ENCODE results near the gene ZNF17.
"Not testable (repeated sequence)": the region's sequence is repeated elsewhere in the genome, so short reads cannot be mapped to it uniquely, and the experiment has no call there.

The ZNF17 gene

DNA sequence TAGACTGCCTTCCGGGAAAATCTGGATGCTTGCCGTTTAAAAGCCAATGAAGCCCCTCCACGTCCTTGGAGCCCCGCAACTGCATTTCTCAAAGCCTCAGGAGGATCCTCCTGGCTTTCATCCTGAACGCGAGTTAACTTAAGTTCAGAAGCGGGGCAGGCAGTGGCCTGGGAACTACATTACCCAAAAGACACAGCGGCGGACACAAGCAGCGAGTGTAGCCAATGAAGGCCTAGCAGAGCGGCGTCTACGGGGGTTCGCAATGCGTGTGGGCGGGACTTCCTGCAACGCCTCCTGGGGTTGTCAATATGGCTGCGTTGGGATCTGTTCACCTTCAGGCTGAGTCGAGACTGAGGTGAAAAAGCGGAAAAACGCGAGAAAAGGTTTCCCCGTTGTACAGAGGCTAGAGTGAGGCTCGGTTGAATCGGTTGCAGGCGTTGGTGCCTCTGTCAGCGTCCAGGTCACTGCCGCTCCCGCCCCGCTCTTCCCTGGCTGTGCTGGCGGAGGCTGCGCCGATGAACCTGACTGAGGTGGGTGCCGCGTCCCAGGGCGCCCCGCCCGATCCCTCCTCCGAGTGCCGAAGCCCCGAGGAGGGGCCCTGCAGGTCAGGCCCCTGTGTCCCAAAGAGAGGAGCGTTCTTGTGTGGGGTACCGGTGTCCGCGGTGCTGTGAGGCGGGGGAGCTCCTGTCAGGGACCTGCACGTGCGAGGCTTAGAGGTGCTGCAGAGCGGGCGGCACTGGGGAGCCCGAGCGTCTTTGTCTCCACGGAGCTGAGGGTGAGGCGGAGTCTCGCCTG is at the start of gene ZNF17:
Gene ZNF17 (plus strand): TSS at position 285 of the 795 bp plus-strand sequence. CDS start 2,455 bp downstream, outside the sequence.
- DNase-seq: peak; percentile 95

DNA sequence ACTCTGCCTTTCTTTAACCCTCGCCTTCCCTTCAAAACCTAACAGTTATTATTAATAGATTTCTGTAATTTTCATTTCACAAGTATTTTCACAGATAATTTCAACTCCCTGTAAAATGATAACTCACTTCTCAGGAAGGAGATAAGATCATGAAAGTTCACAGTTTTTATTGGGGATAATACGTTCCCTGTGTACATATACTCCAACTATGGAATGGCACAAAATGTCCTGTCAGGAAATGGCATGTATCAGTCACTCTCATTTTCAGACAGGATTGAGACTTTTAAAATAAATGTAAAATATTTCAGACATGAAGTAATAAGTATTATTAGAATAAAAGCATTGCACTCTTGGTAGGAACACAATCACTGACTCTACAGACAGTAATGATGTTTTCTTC is 48.5 kb upstream of the ZNF17 start:
- no peak for DNase-seq

- DNase-seq: peak; percentile 96
Measured at GRCh38 chr19:57362997-57363687, 47.8 kb upstream of the ZNF17 start, which contains the start of the genes TRAPPC2B and ZNF547. Gene TRAPPC2B, plus strand, starts transcription at chr19:57363551. Its CDS starts 1,283 bp downstream, at chr19:57364834. Gene ZNF547, plus strand, starts transcription at chr19:57363551. Its CDS starts 5,005 bp downstream, at chr19:57368556.

DNA sequence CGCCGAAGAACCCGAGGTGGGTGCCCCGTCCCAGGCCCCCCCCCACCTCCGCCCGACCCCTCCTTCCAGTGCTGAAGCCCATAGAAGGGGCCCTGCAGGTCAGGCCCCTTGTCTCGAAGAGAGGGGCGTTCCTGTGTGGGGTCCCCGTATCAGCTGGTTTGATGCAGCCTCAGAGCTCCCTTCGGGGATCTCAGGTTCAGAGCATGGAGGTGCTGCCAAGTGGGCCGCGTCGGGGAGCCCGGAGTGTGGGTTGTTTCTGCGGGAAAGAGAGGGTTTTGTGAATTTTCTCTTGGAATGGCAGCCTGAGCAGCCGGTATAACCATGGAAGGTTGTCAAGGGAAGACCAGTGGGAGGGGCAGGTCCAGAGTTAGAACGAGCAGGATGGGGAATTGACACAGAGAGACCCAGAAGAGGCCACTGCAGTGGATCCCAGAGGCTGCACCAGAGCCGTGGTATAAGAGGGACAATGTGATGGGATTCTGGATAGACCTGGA is 47.2 kb upstream of the ZNF17 start:
- no peak for DNase-seq

GRCh38 chr19:57366776-57367175 is 44.2 kb upstream of the ZNF17 start:
- no peak for DNase-seq

GRCh38 chr19:57374179-57374578 is 36.8 kb upstream of the ZNF17 start:
- DNase-seq: no peak

DNA sequence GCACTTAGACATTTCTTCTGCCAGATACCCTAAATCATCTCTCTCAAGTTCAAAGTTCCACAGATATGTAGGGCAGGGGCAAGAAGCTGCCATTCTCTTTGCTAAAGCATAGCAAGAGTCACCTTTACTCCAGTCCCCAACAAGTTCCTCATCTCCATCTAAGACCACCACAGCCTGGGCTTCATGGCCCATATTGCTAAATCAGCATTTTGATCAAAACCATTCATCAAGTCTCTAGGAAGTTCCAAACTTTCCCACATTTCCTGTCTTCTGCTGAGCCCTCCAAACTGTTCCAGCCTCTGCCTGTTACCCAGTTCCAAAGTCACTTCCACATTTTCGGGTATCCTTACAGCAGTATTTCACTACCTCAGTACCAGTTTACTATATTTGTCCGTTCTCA is 36.3 kb upstream of the ZNF17 start:
- DNase-seq: not testable (repeated sequence)

DNA sequence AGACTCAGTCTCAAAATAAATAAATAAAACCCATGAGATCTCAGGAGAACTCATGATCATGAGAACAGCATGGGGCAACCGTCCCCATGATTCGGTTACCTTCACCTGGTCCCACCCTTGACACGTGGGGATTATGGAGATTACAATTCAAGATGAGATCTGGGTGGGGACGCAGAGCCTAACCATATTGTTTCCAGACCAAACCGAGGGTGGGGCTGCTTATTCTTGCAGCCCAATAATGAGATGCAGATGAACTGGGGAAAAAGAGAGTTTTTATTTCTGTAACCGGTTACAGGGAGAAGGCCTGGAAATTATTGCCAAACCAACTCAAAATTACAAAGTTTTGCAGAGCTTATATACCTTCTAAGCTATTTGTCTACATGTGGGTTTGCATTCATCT is 34.8 kb upstream of the ZNF17 start:
- DNase-seq: no peak

GRCh38 chr19:57377498-57378146 is 33.3 kb upstream of the ZNF17 start:
- DNase-seq: no peak

DNA sequence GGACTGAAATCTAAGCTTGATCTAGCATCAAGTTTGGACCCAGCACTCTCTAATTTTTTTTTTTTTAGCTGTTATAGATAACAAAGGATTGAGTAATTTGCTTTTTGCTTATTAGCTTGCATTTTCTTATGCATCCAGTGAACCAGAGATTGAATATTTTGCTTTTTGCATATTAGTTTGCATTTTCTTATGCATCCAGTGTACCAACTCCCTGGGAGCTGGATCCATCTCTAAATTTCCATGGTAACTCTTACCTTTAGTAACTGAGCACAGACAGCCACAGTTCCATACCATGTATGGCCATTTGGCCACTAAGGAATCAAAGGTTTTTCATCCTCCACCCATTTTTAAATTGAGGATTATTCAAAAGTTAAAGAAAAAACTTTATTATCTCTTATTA is 30.0 kb upstream of the ZNF17 start:
- DNase-seq: no peak

- DNase-seq: no peak
Measured at GRCh38 chr19:57382806-57383488, 28.0 kb upstream of the ZNF17 start.

- DNase-seq: no peak
Measured at GRCh38 chr19:57389194-57389729, 21.7 kb upstream of the ZNF17 start.

DNA sequence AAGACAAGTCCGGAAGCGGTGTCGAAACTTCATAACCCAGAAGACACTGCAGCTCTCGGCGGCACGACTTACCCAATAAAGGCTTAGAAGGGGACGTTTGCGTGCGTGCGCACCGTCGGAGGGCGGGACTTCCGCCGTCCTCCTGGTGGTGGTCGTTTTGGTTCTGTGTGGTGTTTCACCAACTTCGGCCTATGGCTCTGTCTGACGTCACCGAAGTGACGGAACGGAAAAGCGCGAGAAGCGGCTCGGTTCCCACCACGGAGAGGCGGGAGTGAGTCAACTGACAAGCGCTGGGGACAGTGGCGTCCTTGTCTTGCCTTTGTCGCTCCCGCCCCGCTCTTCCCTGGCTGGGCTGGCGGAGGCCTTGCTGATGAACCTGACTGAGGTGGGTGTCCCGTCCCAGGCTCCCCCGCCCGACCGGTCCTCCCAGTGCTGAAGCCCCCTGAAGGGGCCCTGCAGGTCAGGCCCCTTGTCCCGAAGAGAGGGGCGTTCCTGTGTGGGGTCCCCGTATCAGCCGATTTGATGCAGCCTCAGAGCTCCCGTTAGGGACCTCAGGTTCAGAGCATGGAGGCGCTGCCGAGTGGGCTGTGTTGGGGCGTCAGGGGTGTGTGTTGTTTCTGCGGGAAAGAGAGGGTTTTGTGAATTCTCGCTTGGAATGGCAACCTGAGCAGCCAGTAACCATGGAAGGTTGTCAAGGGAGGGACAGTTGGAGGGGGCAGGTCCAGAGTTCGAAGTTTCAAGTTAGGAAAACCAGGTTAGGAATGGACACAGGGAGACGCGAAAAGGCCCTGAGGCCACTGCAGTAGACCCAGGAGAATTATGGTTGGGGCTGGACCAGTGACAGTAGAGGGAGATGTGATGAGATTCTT is 21.0 kb upstream of the ZNF17 start, which contains the start of gene ZNF548:
Gene ZNF548 (plus strand): TSS at position 125 of the 869 bp plus-strand sequence. CDS start 246 bp downstream, at position 371.
- DNase-seq: peak; percentile 95

DNA sequence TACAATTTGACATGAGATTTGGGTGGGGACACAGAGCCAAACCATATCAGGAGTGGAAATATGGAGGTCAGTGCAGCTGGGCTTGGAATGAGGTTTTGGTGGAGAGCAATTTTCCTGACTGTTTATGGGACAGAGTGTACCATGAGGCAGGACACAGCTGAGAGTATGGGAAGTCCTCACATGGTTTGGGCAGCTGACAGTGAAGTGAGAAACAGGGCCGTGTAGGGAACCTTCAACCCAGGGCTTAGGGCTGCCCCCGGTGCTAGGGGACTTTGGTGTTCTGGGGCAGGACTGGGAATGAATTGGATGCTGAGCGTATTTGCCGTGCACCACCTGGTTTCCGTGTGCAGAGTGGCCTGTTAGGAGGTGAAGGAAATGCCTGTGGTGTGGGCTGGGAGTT is 15.3 kb upstream of the ZNF17 start:
- DNase-seq: no peak

- DNase-seq: no peak
Measured at GRCh38 chr19:57398868-57399267, 12.1 kb upstream of the ZNF17 start.

- DNase-seq: no peak
Measured at GRCh38 chr19:57403737-57404563, 7.0 kb upstream of the ZNF17 start.

- peak; percentile 75 for DNase-seq
Measured at GRCh38 chr19:57406516-57407123, 4.3 kb upstream of the ZNF17 start.

DNA sequence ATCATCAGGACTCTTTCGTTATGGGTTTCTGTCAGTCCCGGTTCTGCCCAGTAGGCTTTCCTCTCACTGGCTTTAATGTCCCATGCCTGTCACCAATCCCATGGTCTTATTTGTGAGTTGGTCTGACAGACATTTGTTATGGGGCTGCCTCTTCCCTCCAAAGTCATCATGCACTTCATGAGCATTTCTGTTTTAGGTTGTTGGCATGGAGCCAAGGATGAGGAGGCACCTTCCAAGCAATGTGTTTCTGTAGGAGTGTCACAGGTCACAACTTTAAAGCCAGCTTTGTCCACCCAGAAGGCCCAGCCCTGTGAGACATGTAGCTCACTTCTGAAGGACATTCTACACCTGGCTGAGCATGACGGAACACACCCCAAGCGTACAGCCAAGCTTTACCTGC is 8.5 kb downstream of the ZNF17 start:
- DNase-seq: no peak

GRCh38 chr19:57421037-57421436 is 10.1 kb downstream of the ZNF17 start:
- DNase-seq: no peak

Data from stimulated activated CD4-positive, alpha-beta T cell treated with anti-CD3 and anti-CD28 coated beads, Interleukin-15, amount 100 ng/mL, for 24 hours (primary cell).